Loucy (cell line): Measurements from ENCODE around the gene PLPP1.

Experiments
- EZH2phosphoT487 ChIP-seq: fragments of 200-600 bp; IDR thresholded peaks from 2 replicates; pipeline ENCODE4 v1.6.1; 2018; ENCODE audit warnings: antibody characterized with exemption, mild to moderate bottlenecking, moderate library complexity, borderline replicate concordance
- TF ChIP-seq, protein P1 (sequence below): fragments of 200-600 bp; sonication (generic); conservative IDR thresholded peaks from 2 replicates; pipeline ENCODE4 v1.5.1; 2014; ENCODE audit warnings: mild to moderate bottlenecking, antibody characterized with exemption, low read length

DNA sequence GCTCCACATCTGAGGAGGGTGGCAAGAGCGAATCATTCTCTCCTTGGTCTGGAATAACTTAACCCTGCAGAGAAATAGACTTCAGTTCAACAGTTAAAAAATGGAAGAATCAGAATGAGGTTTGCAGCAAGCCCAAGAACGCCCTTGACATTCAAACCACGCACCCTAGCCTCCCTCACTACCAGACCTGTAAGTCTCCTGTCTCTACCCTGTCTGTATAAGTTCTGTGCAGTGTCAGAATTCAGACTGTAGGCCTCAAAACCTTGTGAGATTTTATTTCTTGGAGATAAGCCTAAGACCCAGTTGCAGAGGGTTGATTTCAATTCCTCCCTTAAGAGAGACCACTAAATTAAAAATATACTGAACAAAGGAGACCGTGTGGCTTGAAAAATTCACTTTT is 35.8 kb upstream of the PLPP1 start:
- TF ChIP-seq, protein P1, sequence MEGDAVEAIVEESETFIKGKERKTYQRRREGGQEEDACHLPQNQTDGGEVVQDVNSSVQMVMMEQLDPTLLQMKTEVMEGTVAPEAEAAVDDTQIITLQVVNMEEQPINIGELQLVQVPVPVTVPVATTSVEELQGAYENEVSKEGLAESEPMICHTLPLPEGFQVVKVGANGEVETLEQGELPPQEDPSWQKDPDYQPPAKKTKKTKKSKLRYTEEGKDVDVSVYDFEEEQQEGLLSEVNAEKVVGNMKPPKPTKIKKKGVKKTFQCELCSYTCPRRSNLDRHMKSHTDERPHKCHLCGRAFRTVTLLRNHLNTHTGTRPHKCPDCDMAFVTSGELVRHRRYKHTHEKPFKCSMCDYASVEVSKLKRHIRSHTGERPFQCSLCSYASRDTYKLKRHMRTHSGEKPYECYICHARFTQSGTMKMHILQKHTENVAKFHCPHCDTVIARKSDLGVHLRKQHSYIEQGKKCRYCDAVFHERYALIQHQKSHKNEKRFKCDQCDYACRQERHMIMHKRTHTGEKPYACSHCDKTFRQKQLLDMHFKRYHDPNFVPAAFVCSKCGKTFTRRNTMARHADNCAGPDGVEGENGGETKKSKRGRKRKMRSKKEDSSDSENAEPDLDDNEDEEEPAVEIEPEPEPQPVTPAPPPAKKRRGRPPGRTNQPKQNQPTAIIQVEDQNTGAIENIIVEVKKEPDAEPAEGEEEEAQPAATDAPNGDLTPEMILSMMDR: no peak
- TF ChIP-seq EZH2phosphoT487: no peak
